Endothelial cell of umbilical vein (primary cell): ENCODE results near the gene RHCE. TPM values are rescaled to one million over a fixed set of nuclear protein-coding genes. Genes with fewer than 3 reads are reported as not detected.

Experiments
- BruUV-seq: library from RNA; stranded (reverse); fragments of 400-500 nt; replicated peaks from 2 replicates; lab custom pipeline; 2021; lab: Mats Ljungman, UMichigan
- CTCF ChIA-PET: fragments of 300-600, 350-600 bp; sonication (Branson Sonifier 250); formaldehyde crosslinking; loops from one replicate; lab custom pipeline; 2021; ENCODE audit warnings: antibody characterized with exemption, inconsistent platforms; lab: Charles Lee
- POLR2A ChIA-PET: fragments of 300-600, 350-600 bp; sonication (Branson Sonifier 250); formaldehyde crosslinking; loops from one replicate; lab custom pipeline; 2021; ENCODE audit warnings: antibody characterized with exemption, inconsistent platforms; lab: Charles Lee
- DNase-seq: peaks from one replicate; pipeline ENCODE4 v3.0.0-alpha.2; 2011; ENCODE audit warnings: low read depth, low spot score
- FAIRE-seq: peaks from 2 replicates; lab custom pipeline; 2011; peaks lifted over from hg19 to GRCh38; lab: Jason Lieb, UNC
- H2AFZ ChIP-seq: 2 replicates; pipeline ENCODE4 v1.6.0; 2012; ENCODE audit warnings: low read depth, low read length, control low read depth, inconsistent platforms
- H3K27ac ChIP-seq: 2 replicates; pipeline ENCODE4 v1.5.1; 2011; ENCODE audit warnings: low read depth, mild to moderate bottlenecking, control low read depth, low read length, moderate library complexity; ENCODE audit not compliant: insufficient read depth
- H3K27me3 ChIP-seq, 2 experiments: 2 replicates each; pipeline versions ENCODE4 v1.6.0 to v1.6.1; 2011; ENCODE audit warnings: low read length in 2 of 2, mixed read lengths in 1 of 2; ENCODE audit not compliant: control insufficient read depth in 2 of 2, insufficient read depth in 2 of 2
- H3K36me3 ChIP-seq, 2 experiments: 2 replicates in 1 of 2; 3 replicates in 1 of 2; pipeline ENCODE4 v1.5.1; 2011; ENCODE audit warnings: low read length in 2 of 2, mild to moderate bottlenecking in 1 of 2, moderate library complexity in 1 of 2; ENCODE audit not compliant: control insufficient read depth in 2 of 2, insufficient read depth in 2 of 2; ENCODE audit errors: extremely low read depth in 1 of 2
- H3K4me1 ChIP-seq: 3 replicates; pipeline ENCODE4 v1.5.1; 2011; ENCODE audit warnings: mild to moderate bottlenecking, low read length; ENCODE audit not compliant: control insufficient read depth, insufficient read depth; ENCODE audit errors: extremely low read depth
- H3K4me2 ChIP-seq: 2 replicates; pipeline ENCODE4 v1.6.1; 2011; ENCODE audit warnings: low read length, control low read depth, mixed read lengths; ENCODE audit not compliant: insufficient read depth
- H3K4me3 ChIP-seq, 3 experiments: fragments of 200-600 bp in 1 of 3; sonication (generic), shearing (Covaris generic) in 1 of 3; replicated peaks in 1 of 3; 2 replicates each; pipeline ENCODE4 v1.5.1; 2011 to 2016; ENCODE audit warnings: control low read depth in 3 of 3, low read length in 3 of 3, mild to moderate bottlenecking in 2 of 3, inconsistent platforms in 1 of 3, low read depth in 1 of 3, moderate library complexity in 1 of 3; ENCODE audit not compliant: insufficient read depth in 1 of 3
- H3K79me2 ChIP-seq: 2 replicates; pipeline ENCODE4 v1.6.0; 2012; ENCODE audit warnings: low read length, inconsistent platforms; ENCODE audit not compliant: control insufficient read depth, insufficient read depth
- H3K9ac ChIP-seq: replicated peaks from 2 replicates; pipeline ENCODE3; 2011; ENCODE audit warnings: low read length, control low read depth; ENCODE audit not compliant: insufficient read depth; ENCODE audit errors: extremely low read depth
- H3K9me1 ChIP-seq: replicated peaks from 3 replicates; pipeline ENCODE4 v1.6.0; 2011; ENCODE audit warnings: mild to moderate bottlenecking, low read length; ENCODE audit not compliant: control insufficient read depth, insufficient read depth; ENCODE audit errors: extremely low read depth
- H3K9me3 ChIP-seq: replicated peaks from 2 replicates; pipeline ENCODE4 v1.5.1; 2012; ENCODE audit warnings: low read length, inconsistent platforms; ENCODE audit not compliant: control insufficient read depth, insufficient read depth
- H4K20me1 ChIP-seq: replicated peaks from 2 replicates; pipeline ENCODE3; 2011; ENCODE audit warnings: mild to moderate bottlenecking, low read length; ENCODE audit not compliant: control insufficient read depth, insufficient read depth; ENCODE audit errors: extremely low read depth
- CTCF ChIP-seq, 2 donors: IDR thresholded peaks; 1 replicate in 1 of 2; 2 replicates in 1 of 2; pipeline ENCODE4 v1.5.1; 2011; ENCODE audit warnings: low read length in 2 of 2, mild to moderate bottlenecking in 2 of 2, moderate library complexity in 2 of 2, control low read depth in 1 of 2, inconsistent platforms in 1 of 2, low read depth in 1 of 2; ENCODE audit not compliant: insufficient read depth in 1 of 2; ENCODE audit errors: extremely low read depth in 1 of 2
- EZH2 ChIP-seq: IDR thresholded peaks from 2 replicates; pipeline ENCODE4 v1.6.1; 2012; ENCODE audit warnings: borderline replicate concordance, low read depth, mild to moderate bottlenecking, moderate library complexity, low read length, inconsistent platforms; ENCODE audit not compliant: severe bottlenecking
- FOS ChIP-seq: IDR thresholded peaks from 2 replicates; pipeline ENCODE4 v1.6.1; 2011; ENCODE audit warnings: mild to moderate bottlenecking, low read length, moderate library complexity, borderline replicate concordance; ENCODE audit not compliant: insufficient read depth
- GATA2 ChIP-seq: IDR thresholded peaks from 2 replicates; pipeline ENCODE4 v1.7.0; 2011; ENCODE audit warnings: low read depth, mild to moderate bottlenecking, moderate library complexity, mixed read lengths, low read length; ENCODE audit not compliant: insufficient read length, insufficient read depth
- JUN ChIP-seq: IDR thresholded peaks from 2 replicates; pipeline ENCODE4 v1.6.1; 2011; ENCODE audit warnings: borderline replicate concordance, low read depth; ENCODE audit not compliant: insufficient read length, insufficient read depth
- MAX ChIP-seq: IDR thresholded peaks from 2 replicates; pipeline ENCODE4 v1.6.1; 2011; ENCODE audit not compliant: insufficient read depth, insufficient read length
- MYC ChIP-seq: IDR thresholded peaks from one replicate; pipeline ENCODE4 v1.6.1; 2011; ENCODE audit warnings: mild to moderate bottlenecking, low read depth, low read length
- POLR2A ChIP-seq: IDR thresholded peaks from 2 replicates; pipeline ENCODE4 v1.6.1; 2012; ENCODE audit warnings: low read depth, mild to moderate bottlenecking, control low read depth, low read length
- POLR2AphosphoS5 ChIP-seq: IDR thresholded peaks from 2 replicates; pipeline ENCODE4 v1.6.1; 2012; ENCODE audit warnings: low read depth, mild to moderate bottlenecking, control low read depth, low read length, moderate library complexity; ENCODE audit not compliant: insufficient read depth
- dilution Hi-C: fragments of 300-500 bp; cut with MboI; formaldehyde crosslinking; loops from one replicate; pipeline ENCODE4 v1.15.0; 2019; ENCODE audit warnings: low sequenced_read_pairs; ENCODE audit not compliant: extremely low pct_ligation_motif_present
- intact Hi-C: fragments of 100-400 bp; cut with micrococcal nuclease; formaldehyde crosslinking; loops from one replicate; pipeline ENCODE4 v1.10.0; 2022
- polyA plus RNA-seq, 4 experiments: library from polyadenylated mRNA; depleted of rRNA in 3 of 4; stranded (reverse) in 3 of 4; unstranded in 1 of 4; fragments of >200 nt; gene quantifications; 2 replicates each; pipeline versions ENCODE4 v1.2.1 to v1.2.3, GENCODE V29; 2011 to 2012; ENCODE audit warnings: missing spikeins in 1 of 4
- total RNA-seq: library from RNA; stranded (reverse); gene quantifications from 2 replicates; pipeline ENCODE4 v1.2.3, GENCODE V29; 2021

The RHCE gene
- total and polyA plus RNA-seq, 2 donors (not counting 3 experiments of a cell fraction or from before 2014, with no cell fraction given) = 0.07 TPM; not detected in 1

DNA sequence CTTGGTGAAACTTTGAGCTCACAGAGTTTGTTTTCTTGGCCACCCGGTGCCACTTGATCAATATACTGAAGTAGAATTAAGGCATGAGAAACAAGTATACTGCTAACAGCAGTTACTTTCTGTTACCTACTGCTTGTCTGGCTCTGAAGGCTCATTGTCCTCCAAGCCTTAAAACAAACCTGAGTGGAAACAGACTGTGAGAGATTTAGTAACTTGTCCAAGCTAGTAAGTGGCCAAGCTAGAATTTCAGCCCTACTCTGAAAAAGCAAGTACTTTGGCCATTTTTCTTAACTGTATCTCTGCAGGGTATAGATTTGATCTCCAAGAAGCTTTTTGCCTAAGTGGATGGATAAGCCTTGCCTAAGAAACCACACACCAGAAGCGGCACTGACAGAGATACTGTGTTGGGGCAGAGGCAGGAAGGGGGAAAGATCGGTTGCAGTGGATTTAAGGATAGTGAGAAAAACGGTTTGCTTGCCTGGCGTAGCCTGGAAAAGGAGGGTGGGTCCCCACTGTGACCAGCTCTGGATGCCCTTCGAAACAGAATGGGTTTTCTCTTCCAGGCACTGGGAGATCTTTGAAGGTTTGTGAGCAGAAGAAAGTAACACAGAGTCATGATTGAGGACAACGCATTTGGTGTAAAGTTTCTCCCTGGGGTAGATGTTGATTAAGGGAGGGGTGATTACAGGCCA lies 8.0 kb upstream of the RHCE start:
- FAIRE-seq = no peak
- Histone ChIP-seq H3K4me2 (no peak overlapping the region), H3K27ac (no peak overlapping the region), H3K9me3 (no peaks in the 10 kb centered on the region), H3K9me1 (no peaks in the 10 kb centered on the region), H2AFZ (no peak overlapping the region), H3K9ac (no peak overlapping the region), H3K79me2 (peaks cover 23% of the 10 kb centered on the region), H3K4me3 (no peak overlapping the region), H3K4me1 (peaks cover 25% of the 10 kb centered on the region), H3K36me3 (no peaks in the 10 kb centered on the region), H4K20me1 (peaks cover 2% of the 10 kb centered on the region), H3K27me3 (no peaks in the 10 kb centered on the region)
- no peak for DNase-seq
- BruUV-seq = no TSS peak
- POLR2A ChIA-PET = no interaction called here
- dilution Hi-C loops = no loop called here
- intact Hi-C loops = no loop called here
- no peak for TF ChIP-seq POLR2A
- TF ChIP-seq GATA2 = no peak
- TF ChIP-seq FOS = no peak
- no peak for TF ChIP-seq POLR2AphosphoS5
- no peak for TF ChIP-seq MYC
- no peak for TF ChIP-seq CTCF (IDR thresholded peaks at IDR 0.05; ENCODE audit: extremely low read depth in 1 of 2, insufficient read depth in 1 of 2, low read depth in 1 of 2, low read length in 2 of 2)
- no peak for TF ChIP-seq EZH2
- no peak for TF ChIP-seq JUN
- TF ChIP-seq MAX = no peak
- CTCF ChIA-PET = interaction anchor here (0.6 to 1.3 kb wide), 3 partner anchors 10 to 180 kb away, joined by 3 read pairs; no protein-coding TSS in a partner anchor
